Epithelial cell of esophagus (primary cell): ENCODE data around the gene IKZF2.

Experiments used
- DNase-seq: peaks from one replicate; pipeline ENCODE4 v3.0.0; 2010; ENCODE audit warnings: low read depth
- H3K4me3 ChIP-seq: 2 replicates; pipeline ENCODE4 v1.5.1; 2011; ENCODE audit warnings: mild to moderate bottlenecking, low read length, control low read depth
- TF ChIP-seq, protein P1 (sequence below): IDR thresholded peaks from 2 replicates; pipeline ENCODE4 v1.5.1; 2011; ENCODE audit warnings: low read depth, mild to moderate bottlenecking, low read length, control low read depth, inconsistent platforms; ENCODE audit not compliant: insufficient read depth; ENCODE audit errors: missing control alignments

The IKZF2 gene

DNA sequence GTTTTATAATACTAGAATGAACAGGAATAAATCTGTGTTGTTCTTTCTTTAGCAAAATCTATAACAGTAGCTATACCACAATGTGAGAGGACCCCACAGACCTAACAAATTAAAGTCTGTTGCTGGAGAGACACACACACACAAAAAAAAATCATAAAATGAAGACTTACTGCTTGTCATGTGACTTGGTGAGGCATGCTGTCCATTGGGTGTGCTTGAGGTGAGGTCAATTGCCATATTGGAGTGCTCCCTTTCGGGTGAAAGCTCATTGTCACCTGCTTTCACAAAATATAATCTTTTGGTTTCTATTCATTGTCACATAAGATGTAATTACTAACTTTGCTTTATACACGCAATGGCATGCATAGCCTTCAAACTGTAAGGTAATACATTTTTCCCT, 3.9 kb downstream of the IKZF2 start:
- H3K4me3 ChIP-seq = no peak overlapping the region

DNA sequence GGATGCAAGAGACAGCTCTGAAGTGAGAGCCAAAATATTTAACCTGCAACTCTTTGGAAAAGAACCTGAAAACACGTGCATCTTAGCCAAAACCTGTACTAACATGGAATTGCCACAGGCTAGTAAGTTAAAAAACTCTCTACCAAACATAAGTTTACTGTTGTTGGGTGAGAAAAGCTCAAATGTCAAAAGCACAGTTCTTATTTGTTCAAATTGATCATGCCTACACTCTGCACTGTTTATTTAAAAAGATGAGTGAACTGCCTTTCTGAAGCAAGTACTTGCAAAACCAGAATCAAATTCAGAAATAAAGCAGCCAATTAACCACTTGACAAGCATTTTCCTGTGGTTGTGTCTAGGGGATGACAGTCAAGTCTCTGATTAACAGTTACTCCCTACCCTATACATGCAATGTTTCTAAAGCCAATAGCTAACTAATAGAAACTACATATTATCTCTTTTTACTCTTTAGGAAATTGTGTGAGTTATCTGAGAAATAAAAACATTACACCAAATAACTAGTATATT, 5.6 kb downstream of the IKZF2 start:
- DNase-seq = no peak
- TF ChIP-seq, protein P1, sequence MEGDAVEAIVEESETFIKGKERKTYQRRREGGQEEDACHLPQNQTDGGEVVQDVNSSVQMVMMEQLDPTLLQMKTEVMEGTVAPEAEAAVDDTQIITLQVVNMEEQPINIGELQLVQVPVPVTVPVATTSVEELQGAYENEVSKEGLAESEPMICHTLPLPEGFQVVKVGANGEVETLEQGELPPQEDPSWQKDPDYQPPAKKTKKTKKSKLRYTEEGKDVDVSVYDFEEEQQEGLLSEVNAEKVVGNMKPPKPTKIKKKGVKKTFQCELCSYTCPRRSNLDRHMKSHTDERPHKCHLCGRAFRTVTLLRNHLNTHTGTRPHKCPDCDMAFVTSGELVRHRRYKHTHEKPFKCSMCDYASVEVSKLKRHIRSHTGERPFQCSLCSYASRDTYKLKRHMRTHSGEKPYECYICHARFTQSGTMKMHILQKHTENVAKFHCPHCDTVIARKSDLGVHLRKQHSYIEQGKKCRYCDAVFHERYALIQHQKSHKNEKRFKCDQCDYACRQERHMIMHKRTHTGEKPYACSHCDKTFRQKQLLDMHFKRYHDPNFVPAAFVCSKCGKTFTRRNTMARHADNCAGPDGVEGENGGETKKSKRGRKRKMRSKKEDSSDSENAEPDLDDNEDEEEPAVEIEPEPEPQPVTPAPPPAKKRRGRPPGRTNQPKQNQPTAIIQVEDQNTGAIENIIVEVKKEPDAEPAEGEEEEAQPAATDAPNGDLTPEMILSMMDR = no peak
- H3K4me3 ChIP-seq = no peak overlapping the region

More for the DNA sequence above, 3.9 kb downstream of the IKZF2 start:
- TF ChIP-seq, protein P1 = no peak
- DNase-seq = no peak

- TF ChIP-seq, protein P1 = no peak
- H3K4me3 ChIP-seq = no peak overlapping the region
- no peak for DNase-seq
Observed at GRCh38 chr2:213137064-213137463, 14.3 kb downstream of the IKZF2 start.

GRCh38 chr2:213129311-213129710, 22.1 kb downstream of the IKZF2 start:
- TF ChIP-seq, protein P1 = no peak
- H3K4me3 ChIP-seq = no peak overlapping the region
- DNase-seq = no peak

- no peak for DNase-seq
- no peak overlapping the region for H3K4me3 ChIP-seq
- TF ChIP-seq, protein P1 = no peak
Observed at GRCh38 chr2:213125646-213126347, 25.6 kb downstream of the IKZF2 start.

DNA sequence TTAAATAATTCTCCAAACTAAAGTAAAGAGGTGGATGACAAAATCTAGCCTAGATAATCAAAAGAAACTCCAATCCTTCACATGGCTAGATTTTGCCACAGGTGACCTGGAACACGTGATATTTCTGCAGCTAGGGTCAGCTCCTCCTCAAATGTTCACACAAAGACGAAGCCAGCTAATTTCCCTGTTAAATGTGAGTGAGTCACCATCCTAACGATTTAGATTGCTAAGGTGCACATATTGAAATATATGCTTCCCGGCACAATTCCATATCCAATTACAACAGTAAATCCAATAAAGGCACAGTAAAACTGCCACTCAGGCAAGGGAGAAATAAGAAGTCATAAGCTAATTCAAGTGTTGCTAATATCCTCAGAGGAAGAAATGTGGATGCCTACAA, 28.7 kb downstream of the IKZF2 start:
- no peak overlapping the region for H3K4me3 ChIP-seq
- TF ChIP-seq, protein P1 = no peak
- DNase-seq = peak; percentile 24

- no peak for DNase-seq
Observed at GRCh38 chr2:213121690-213122089, 29.7 kb downstream of the IKZF2 start.

More at GRCh38 chr2:213121690-213122089, 29.7 kb downstream of the IKZF2 start:
- no peak overlapping the region for H3K4me3 ChIP-seq
- TF ChIP-seq, protein P1 = no peak
